Activated naive CD8-positive, alpha-beta T cell treated with anti-CD3 and anti-CD28 coated beads, Interleukin-2, amount 50 U/mL, for 24 hours (primary cell): ENCODE measurements around the gene STXBP2.
A peak's percentile ranks its signal among the peaks of the same experiment; 100 is the strongest.

ENCODE experiments used
- ATAC-seq: fragments of 150-1000 bp; cut with Tn5 transposase; one replicate; pipeline ENCODE4 v1.10.0; 2021
- DNase-seq: peaks from one replicate; pipeline ENCODE4 v3.0.0; 2021
- H3K27ac Mint-ChIP-seq: one replicate; pipeline ENCODE4 v1.8.0; 2021; ENCODE audit warnings: mild to moderate bottlenecking, mixed read lengths
- H3K27me3 Mint-ChIP-seq: one replicate; pipeline ENCODE4 v1.8.0; 2021; ENCODE audit warnings: mixed read lengths
- H3K36me3 Mint-ChIP-seq: one replicate; pipeline ENCODE4 v1.8.0; 2021; ENCODE audit warnings: low read depth, mixed read lengths
- H3K4me1 Mint-ChIP-seq: one replicate; pipeline ENCODE4 v1.8.0; 2021; ENCODE audit warnings: mixed read lengths
- H3K4me3 Mint-ChIP-seq: one replicate; pipeline ENCODE4 v1.8.0; 2021; ENCODE audit warnings: mild to moderate bottlenecking, moderate library complexity, mixed read lengths
- H3K9me3 Mint-ChIP-seq: one replicate; pipeline ENCODE4 v1.8.0; 2021; ENCODE audit warnings: mixed read lengths

STXBP2 gene

DNA sequence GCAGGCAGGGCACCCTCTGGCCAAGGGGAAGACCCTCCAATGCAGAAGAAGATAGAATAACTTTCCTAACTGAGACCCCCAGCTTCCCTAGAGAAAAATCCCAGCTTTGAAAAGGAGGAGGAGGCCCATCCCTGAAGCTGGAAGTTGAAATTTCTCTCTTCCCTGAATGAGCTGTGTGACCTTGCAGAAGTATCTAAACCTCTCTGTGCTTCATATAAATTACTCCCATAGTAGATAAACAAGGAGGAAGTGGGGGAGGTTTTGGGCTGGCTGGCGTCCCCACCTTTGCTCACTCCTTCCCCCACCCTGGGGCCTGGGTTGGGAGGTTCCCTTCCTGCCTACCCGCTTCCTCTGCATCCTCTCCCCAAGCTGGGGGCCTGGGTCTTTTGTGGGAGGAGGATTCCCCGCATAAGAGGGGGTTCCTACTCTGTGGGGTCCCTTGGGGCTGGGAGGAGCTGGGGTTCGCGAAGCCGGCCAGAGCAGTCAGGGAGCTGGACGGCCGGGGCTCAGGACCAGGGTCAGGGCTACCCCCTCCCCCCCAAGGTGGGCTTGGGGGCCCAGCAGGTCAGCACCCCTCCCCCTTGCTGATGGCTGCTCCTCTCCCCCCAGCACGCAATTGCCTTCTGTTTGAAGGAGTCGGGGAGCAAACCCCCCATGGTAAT lies 29.6 kb upstream of the STXBP2 start:
- no peak overlapping the region for H3K27ac Mint-ChIP-seq
- H3K36me3 Mint-ChIP-seq = no peaks in the 10 kb centered on the region
- no peak overlapping the region for H3K4me3 Mint-ChIP-seq
- no peak for ATAC-seq
- DNase-seq = no peak
- H3K27me3 Mint-ChIP-seq = peaks cover 3% of the 10 kb centered on the region
- no peaks in the 10 kb centered on the region for H3K9me3 Mint-ChIP-seq
- no peaks in the 10 kb centered on the region for H3K4me1 Mint-ChIP-seq

DNA sequence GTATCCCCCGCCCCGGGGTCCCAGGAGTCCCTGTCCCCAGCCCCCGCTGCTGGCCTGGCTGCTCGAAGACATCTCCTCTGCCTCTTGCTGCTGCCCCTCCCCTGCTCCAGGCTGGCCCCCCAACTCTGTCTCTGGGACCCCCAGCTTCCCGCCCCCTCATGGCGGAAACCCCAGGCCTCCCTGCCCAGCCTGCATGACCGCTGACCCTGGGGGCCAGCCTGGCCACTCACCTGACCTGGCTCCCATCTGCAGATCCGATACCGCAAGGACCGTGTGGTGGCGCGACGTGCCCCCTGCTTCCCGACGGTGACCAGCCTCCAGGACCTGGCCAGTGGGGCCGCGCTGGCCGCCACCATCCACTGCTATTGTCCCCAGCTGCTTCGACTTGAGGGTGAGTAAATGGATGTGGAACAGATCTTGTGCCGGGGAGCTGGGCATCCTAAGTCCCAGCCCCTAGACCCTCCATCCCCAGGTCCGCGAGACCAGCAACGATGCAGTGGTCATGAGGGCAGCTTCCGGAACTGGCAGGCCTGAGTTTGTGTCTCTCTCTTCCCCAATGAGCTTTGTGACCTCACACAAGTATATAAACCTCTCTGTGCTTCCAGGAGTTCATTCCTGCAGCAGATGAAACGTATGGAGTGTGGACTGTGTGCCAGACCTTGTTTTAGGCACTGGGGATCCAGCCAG lies 28.9 kb upstream of the STXBP2 start:
- H3K4me3 Mint-ChIP-seq = no peak overlapping the region
- no peaks in the 10 kb centered on the region for H3K9me3 Mint-ChIP-seq
- H3K27ac Mint-ChIP-seq = no peak overlapping the region
- no peaks in the 10 kb centered on the region for H3K36me3 Mint-ChIP-seq
- ATAC-seq (no peak), DNase-seq (peak; percentile 0)
- H3K4me1 Mint-ChIP-seq = no peaks in the 10 kb centered on the region
- peaks cover 3% of the 10 kb centered on the region for H3K27me3 Mint-ChIP-seq

DNA sequence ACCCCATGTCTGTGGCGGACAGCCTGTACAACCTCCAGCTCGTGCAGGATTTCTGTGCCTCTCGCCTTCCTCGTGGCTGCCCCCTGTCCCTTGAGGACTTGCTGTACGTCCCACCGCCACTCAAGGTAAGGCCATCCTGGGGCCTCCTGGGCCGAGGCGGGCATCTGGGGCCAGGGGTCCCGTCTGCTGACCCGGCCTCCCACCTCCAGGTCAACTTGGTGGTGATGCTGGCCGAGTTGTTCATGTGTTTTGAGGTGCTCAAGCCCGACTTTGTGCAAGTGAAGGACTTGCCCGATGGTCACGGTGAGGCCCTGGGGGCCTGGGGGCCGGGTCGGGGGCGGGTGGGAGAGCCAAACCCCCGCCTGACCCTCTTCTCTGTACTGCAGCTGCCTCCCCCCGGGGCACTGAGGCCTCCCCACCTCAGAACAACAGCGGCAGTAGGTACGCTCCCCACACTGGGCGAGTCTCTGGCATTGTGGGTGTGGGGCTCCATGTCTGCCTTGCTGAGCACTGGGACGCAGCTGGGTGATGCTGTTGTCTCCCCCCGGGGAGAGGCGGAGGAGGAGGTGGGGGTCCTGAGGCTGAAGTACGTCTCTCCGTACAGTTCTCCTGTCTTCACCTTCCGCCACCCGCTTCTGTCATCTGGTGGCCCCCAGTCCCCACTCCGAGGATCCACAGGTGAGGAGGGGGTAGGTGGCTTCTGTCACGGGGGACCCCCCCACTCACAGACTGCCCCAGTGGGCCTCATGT lies 26.2 kb upstream of the STXBP2 start:
- DNase-seq (no peak), ATAC-seq (no peak)
- H3K9me3 Mint-ChIP-seq = no peaks in the 10 kb centered on the region
- H3K4me3 Mint-ChIP-seq = no peak overlapping the region
- no peaks in the 10 kb centered on the region for H3K36me3 Mint-ChIP-seq
- H3K4me1 Mint-ChIP-seq = no peaks in the 10 kb centered on the region
- H3K27me3 Mint-ChIP-seq = no peaks in the 10 kb centered on the region
- H3K27ac Mint-ChIP-seq = no peak overlapping the region

DNA sequence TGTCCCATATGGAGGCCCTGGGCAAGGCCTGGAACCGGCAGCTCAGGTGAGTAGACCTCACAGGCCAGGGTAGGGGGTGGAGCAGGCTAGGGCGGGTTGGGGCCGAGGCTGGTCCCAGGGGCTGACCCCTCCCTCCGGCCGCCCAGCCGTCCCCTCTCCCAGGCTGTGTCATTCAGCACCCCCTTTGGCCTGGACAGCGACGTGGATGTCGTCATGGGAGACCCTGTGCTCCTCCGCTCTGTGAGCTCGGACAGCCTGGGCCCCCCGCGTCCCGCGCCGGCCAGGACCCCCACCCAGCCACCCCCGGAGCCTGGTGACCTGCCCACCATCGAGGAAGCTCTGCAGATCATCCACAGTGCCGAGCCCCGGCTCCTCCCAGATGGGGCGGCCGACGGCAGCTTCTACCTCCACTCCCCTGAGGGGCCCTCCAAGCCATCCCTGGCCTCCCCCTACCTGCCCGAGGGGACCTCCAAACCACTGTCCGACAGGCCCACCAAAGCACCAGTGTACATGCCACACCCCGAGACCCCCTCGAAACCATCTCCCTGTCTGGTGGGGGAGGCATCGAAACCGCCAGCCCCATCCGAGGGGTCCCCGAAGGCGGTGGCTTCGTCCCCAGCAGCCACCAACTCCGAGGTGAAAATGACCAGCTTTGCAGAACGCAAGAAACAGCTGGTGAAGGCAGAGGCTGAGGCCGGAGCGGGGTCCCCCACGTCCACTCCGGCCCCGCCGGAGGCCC lies 25.2 kb upstream of the STXBP2 start:
- ATAC-seq (no peak), DNase-seq (no peak)
- Mint-ChIP-seq H3K27me3 (no peaks in the 10 kb centered on the region), H3K4me1 (no peaks in the 10 kb centered on the region), H3K4me3 (no peak overlapping the region), H3K36me3 (no peaks in the 10 kb centered on the region), H3K27ac (no peak overlapping the region), H3K9me3 (no peaks in the 10 kb centered on the region)

DNA sequence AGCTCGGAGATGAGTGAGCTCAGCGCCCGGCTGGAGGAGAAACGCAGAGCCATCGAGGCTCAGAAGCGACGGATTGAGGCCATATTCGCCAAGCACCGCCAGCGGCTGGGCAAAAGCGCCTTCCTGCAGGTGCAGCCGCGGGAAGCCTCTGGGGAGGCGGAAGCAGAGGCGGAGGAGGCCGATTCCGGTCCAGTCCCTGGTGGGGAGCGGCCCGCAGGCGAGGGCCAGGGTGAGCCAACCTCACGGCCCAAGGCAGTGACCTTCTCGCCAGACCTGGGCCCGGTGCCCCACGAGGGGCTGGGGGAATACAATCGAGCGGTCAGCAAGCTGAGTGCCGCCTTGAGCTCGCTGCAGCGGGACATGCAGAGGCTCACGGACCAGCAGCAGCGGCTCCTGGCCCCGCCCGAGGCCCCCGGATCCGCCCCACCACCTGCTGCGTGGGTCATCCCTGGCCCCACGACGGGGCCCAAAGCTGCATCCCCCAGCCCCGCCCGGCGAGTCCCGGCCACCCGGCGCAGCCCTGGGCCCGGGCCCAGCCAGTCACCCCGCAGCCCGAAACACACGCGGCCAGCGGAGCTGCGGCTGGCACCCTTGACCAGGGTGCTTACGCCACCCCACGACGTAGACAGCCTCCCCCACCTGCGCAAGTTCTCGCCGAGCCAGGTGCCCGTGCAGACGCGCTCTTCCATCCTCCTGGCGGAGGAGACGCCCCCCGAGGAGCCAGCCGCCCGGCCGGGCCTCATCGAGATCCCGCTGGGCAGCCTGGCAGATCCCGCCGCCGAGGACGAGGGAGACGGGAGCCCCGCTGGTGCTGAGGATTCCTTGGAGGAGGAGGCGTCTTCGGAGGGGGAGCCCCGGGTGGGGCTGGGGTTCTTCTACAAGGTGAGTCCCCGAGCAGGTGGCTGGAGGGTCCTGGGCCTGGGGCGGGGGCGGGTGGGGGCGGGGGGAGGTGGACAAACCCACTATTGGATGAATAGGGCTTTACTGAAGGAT lies 24.3 kb upstream of the STXBP2 start:
- Mint-ChIP-seq H3K4me3 (no peak overlapping the region), H3K36me3 (no peaks in the 10 kb centered on the region), H3K4me1 (no peaks in the 10 kb centered on the region), H3K9me3 (no peaks in the 10 kb centered on the region), H3K27me3 (no peaks in the 10 kb centered on the region), H3K27ac (no peak overlapping the region)
- ATAC-seq = no peak
- no peak for DNase-seq

DNA sequence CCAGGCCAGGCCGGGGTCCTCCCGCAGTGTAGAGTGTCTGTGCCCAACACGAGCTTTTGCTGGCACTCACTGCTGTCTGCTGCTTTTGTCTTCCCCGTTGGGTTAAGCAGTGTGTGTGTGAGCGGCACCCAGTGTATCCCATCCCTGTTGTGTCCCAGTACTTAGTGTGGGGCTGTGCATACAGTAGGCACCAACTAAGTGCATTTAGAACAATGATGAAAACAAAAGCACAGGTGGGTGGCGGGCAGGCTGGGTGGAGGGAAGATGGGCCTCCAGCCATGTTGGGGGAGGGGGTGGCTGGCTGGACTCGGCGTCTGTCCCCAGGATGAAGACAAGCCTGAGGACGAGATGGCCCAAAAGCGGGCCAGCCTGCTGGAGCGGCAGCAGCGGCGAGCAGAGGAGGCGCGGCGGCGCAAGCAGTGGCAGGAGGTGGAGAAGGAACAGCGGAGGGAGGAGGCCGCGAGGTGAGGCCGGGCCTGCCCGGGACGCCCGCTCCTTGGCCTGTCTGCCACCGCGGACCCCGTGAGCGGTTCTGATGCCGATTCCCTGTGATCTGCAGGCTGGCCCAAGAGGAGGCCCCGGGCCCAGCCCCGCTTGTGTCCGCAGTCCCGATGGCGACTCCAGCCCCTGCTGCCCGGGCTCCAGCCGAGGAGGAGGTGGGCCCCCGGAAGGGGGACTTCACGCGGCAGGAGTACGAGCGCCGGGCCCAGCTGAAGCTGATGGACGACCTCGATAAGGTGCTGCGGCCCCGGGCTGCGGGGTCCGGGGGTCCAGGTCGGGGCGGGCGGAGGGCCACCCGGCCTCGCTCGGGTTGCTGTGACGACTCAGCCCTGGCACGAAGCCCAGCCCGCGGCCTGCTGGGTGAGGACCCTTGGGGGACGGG lies 21.8 kb upstream of the STXBP2 start:
- DNase-seq (no peak), ATAC-seq (peak; percentile 7)
- Mint-ChIP-seq H3K4me1 (no peaks in the 10 kb centered on the region), H3K9me3 (no peaks in the 10 kb centered on the region), H3K4me3 (no peak overlapping the region), H3K36me3 (peaks cover 10% of the 10 kb centered on the region), H3K27ac (no peak overlapping the region), H3K27me3 (no peaks in the 10 kb centered on the region)

DNA sequence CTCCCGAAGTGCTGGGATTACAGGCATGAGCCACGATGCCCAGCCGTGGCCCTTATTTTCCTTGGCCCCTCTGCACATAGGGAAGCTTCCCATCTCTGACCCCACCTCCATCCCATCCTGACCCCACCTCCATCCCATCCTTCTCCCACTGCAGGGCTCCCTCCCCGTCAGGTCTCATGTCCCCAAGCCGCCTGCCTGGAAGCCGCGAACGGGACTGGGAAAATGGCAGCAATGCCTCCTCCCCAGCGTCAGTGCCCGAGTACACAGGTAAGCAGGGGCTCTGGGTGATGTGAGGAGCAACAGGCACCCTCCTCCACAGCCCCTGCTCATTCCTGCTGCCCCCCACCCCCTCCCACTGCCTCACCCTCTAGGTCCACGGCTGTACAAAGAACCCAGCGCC lies 19.7 kb upstream of the STXBP2 start:
- no peak overlapping the region for H3K27ac Mint-ChIP-seq
- no peak overlapping the region for H3K4me3 Mint-ChIP-seq
- H3K36me3 Mint-ChIP-seq = peaks cover 16% of the 10 kb centered on the region
- no peaks in the 10 kb centered on the region for H3K4me1 Mint-ChIP-seq
- ATAC-seq (no peak), DNase-seq (no peak)
- H3K27me3 Mint-ChIP-seq = no peaks in the 10 kb centered on the region
- no peaks in the 10 kb centered on the region for H3K9me3 Mint-ChIP-seq

DNA sequence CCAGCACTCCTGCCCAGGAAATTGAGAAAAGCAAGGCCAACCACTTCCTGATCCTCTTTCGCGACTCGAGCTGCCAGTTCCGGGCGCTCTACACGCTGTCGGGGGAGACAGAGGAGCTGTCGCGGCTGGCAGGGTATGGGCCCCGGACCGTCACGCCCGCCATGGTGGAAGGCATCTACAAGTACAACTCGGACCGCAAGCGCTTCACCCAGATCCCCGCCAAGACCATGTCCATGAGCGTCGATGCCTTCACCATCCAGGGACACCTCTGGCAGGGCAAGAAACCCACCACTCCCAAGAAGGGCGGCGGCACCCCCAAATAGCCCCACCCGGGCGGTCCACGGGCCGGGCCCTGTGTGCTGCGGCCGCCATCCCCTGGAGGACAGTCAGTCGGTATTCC lies 19.2 kb upstream of the STXBP2 start:
- no peaks in the 10 kb centered on the region for H3K27me3 Mint-ChIP-seq
- no peaks in the 10 kb centered on the region for H3K4me1 Mint-ChIP-seq
- no peak overlapping the region for H3K4me3 Mint-ChIP-seq
- ATAC-seq (no peak), DNase-seq (no peak)
- no peak overlapping the region for H3K27ac Mint-ChIP-seq
- no peaks in the 10 kb centered on the region for H3K9me3 Mint-ChIP-seq
- H3K36me3 Mint-ChIP-seq = peaks cover 16% of the 10 kb centered on the region

DNA sequence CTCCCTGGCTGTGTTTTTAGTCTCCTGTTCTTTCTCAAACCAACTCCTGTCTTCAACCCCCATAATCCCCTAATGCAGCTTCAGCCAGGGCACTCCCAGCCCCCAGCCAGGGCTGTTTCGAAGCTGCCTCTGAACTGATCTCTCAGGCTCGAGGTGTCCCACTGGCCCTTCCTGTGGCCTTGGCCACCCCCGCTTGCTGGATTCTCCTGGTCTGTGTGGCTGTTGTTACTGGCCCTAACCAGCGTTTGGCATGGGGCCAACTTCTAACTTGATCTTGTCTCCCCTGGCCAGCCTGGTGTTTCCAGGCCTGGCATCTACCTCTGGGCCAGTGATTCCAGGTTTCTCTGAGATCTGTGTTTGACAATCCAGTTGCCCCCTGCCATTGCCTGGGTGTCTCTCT lies 18.6 kb upstream of the STXBP2 start:
- ATAC-seq (no peak), DNase-seq (no peak)
- H3K9me3 Mint-ChIP-seq = no peaks in the 10 kb centered on the region
- H3K4me3 Mint-ChIP-seq = no peak overlapping the region
- H3K36me3 Mint-ChIP-seq = peaks cover 19% of the 10 kb centered on the region
- no peaks in the 10 kb centered on the region for H3K4me1 Mint-ChIP-seq
- no peak overlapping the region for H3K27ac Mint-ChIP-seq
- no peaks in the 10 kb centered on the region for H3K27me3 Mint-ChIP-seq

DNA sequence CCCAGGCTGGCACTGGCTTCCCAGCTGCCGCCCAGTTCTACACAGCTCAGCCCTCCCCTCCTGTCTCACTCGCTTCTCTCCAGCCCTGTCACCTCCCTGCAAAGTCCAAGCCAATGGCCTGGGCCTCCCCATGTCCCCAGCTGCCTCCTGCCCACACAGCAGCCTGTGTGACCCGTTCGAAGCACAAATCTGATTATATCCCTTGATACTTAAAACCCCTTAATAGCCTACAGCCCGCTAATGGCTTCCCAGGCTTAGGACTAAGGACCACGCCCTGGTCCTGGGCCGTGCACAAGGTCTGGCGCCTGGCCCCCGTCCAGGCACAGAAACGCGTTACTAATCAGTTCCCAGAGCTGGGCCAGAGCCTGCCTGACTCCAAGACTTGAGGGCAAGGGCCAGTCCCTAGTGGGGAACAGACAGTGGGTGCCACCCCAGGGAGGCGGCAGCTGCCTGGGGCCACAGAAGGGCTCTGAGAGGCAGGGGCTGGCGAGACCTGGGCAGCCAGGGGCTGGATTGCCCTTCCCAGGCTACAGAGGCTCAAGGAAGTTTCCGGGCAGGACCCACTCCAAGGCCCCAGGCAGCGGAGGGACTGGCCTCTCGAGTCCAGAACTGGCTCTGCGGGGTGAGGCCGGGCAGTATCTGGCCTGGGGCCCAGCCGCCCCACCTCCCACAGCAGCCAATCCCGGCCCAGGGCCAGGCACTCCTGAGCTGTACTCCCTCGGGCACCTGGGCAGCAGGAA lies 18.0 kb upstream of the STXBP2 start:
- Mint-ChIP-seq H3K36me3 (peaks cover 19% of the 10 kb centered on the region), H3K27ac (no peak overlapping the region), H3K4me1 (no peaks in the 10 kb centered on the region), H3K27me3 (no peaks in the 10 kb centered on the region), H3K9me3 (no peaks in the 10 kb centered on the region), H3K4me3 (no peak overlapping the region)
- ATAC-seq = no peak
- no peak for DNase-seq

DNA sequence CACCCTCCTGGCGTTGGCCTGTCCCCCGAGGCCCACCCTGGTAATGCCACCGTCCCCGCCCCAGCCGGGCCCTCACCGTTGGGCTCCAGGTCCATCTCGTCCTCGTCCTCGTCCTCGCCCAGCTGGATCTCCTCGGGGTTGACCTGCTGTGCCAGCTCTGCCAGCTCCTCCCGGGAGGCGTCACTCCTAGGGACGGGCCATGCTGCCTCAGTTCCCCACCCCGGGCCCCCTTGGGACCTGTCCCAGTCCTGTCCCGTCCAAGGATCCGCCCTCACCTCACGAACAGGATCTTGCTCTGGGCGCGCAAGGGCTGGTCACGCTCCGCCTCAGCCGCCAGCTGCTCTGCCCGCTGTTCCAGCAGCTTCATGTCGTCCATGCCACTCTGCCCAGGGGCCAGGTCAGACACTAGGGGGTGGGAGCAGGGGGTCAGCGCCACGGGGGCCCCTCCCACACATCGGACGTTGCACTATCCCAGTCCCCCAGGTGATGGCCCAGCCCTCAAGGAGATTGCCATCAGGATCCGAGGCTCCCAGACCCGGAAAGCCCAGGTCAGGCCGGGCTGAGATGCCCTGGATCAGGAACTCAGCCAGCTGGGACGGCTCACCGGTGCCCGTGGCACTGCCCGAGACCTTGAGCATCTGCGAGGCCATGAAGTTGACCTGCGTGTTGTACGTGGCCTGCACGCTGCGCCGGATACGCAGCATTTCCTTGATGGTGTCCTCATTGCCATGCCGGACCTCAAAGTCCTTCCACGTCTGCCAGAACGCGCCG lies 17.1 kb upstream of the STXBP2 start:
- Mint-ChIP-seq H3K36me3 (peaks cover 19% of the 10 kb centered on the region), H3K4me1 (no peaks in the 10 kb centered on the region), H3K4me3 (no peak overlapping the region), H3K9me3 (no peaks in the 10 kb centered on the region), H3K27ac (no peak overlapping the region), H3K27me3 (no peaks in the 10 kb centered on the region)
- ATAC-seq (no peak), DNase-seq (no peak)
